ENCODE measurements around the gene CLCN7.

Gene CLCN7, protein sequence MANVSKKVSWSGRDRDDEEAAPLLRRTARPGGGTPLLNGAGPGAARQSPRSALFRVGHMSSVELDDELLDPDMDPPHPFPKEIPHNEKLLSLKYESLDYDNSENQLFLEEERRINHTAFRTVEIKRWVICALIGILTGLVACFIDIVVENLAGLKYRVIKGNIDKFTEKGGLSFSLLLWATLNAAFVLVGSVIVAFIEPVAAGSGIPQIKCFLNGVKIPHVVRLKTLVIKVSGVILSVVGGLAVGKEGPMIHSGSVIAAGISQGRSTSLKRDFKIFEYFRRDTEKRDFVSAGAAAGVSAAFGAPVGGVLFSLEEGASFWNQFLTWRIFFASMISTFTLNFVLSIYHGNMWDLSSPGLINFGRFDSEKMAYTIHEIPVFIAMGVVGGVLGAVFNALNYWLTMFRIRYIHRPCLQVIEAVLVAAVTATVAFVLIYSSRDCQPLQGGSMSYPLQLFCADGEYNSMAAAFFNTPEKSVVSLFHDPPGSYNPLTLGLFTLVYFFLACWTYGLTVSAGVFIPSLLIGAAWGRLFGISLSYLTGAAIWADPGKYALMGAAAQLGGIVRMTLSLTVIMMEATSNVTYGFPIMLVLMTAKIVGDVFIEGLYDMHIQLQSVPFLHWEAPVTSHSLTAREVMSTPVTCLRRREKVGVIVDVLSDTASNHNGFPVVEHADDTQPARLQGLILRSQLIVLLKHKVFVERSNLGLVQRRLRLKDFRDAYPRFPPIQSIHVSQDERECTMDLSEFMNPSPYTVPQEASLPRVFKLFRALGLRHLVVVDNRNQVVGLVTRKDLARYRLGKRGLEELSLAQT

DNA sequence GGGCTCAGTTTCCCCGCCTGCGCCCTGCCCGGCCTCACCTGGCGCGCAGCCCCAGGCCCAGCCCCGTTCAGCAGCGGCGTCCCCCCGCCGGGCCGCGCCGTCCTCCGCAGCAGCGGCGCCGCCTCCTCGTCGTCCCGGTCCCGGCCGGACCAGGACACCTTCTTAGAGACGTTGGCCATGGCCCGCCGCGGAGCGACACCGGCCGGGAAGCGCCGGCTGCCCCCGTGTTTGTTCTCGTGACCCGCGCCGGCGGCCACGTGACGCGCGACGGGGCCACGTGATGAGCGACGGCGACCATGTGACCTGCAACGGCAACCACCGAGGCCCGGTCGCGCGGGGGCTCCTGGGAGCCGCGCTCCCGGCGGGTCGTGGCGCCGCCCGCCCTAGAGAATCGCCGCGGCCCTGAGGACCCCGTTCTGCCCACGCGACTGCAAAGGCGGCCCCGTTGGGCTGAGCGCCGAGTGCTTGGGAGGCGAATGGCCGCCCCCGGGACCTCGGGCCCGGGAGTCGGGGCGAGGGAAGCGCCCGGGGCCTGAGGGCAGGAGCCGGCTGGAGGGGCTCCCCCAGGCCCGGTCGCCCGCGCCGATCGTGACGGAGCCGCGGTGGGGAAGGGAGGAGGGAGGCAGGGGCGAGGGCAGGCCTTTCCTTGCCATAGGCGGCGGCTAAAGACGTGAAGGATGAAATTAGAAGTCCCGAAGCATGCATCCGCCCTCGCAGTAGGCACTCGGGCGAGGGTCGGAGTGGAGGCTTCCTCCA is at the start of gene CLCN7:
Gene CLCN7 (minus strand): TSS at position 233 of the 756 bp plus-strand sequence. CDS start 54 bp downstream, at position 179.
- Mint-ChIP-seq H3K36me3 (ENCODE audit: low read depth) (no peaks in the 10 kb centered on the region), H3K27me3 (no peaks in the 10 kb centered on the region), H3K4me1 (ENCODE audit: low read depth) (peaks cover 43% of the 10 kb centered on the region), H3K9me3 (no peaks in the 10 kb centered on the region), H3K27ac (peak within 1 kb of the TSS; percentile 92), H3K4me3 (peak within 1 kb of the TSS; percentile 86)

DNA sequence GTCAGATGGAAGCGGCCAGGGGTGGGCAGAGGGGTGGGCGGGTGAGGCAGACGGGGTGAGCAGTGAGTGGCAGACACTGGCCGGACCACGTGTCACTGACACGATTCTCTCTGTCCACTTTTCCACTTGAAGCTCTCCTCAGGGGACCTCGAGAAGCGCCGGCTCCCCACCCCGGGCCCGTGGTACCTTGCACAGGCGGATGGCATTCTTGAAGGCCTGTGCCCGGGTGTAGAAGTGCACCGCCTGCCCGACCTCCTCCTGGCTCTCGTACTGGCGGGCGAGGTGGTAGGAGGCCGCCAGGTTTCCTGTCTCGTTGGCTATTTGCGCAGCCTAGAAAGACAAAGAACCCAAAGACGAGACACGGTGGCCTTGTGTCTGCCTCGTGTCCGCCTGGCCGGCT is 49.5 kb upstream of the CLCN7 start:
- Mint-ChIP-seq H3K4me1 (ENCODE audit: low read depth) (peaks cover 9% of the 10 kb centered on the region), H3K27ac (no peak overlapping the region), H3K9me3 (no peaks in the 10 kb centered on the region), H3K27me3 (no peaks in the 10 kb centered on the region), H3K36me3 (ENCODE audit: low read depth) (no peaks in the 10 kb centered on the region), H3K4me3 (no peak overlapping the region)

DNA sequence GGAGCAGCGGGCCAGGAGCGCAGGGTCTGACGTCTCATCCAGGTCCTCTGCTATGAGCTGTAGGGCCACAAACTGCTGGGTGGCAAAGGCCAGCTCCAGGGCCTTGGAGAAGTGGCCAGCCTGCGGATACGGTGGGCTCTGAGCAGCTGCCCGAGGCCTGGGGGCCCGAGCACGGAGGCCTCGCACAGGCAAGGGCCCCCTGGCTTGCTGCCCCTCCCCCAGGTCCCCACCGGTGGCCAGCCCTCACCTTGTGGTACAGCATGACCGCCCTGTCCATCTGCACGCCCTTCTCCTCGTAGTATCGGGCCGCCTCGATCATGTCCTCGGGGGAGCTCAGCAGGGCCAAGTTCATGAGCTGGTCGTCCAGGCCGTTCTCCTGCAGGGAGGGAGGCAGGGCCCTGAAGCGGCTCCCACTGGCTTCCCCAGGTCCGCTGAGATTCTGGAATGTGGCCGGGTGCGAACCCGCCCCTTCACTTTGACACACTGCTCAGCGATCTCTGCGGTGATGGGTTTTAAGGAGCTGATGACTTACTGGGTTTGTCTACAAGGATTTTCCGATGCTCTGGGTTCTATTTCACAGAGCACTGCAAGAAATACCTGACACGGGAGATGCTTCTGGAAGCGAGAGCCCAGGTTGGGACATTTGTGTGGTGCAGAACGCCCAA is 48.9 kb upstream of the CLCN7 start:
- H3K27ac Mint-ChIP-seq: no peak overlapping the region
- peaks cover 9% of the 10 kb centered on the region for H3K4me1 Mint-ChIP-seq (ENCODE audit: low read depth)
- H3K27me3 Mint-ChIP-seq: no peaks in the 10 kb centered on the region

DNA sequence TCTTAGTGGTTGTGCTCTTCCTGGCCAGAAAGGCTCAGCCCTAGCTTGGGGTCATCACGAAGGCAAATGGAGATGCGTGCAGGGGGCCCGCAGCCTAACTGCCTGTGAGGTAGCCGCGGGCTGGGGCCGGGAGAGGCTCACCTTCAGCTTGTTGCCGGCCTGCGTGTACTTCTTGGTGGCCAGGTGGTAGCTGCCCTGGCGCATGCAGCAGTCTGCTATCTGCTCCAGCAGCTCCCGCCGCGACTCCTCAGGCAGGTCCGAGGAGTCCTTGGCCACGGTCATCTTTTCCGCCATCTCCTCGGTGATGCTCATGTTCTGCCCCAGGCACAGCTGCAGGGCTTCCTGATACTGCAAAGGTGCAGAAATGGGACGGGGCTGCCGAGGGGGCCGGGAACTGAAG is 45.6 kb upstream of the CLCN7 start:
- H3K9me3 Mint-ChIP-seq: no peaks in the 10 kb centered on the region
- H3K4me3 Mint-ChIP-seq: no peak overlapping the region
- no peaks in the 10 kb centered on the region for H3K36me3 Mint-ChIP-seq (ENCODE audit: low read depth)
- no peaks in the 10 kb centered on the region for H3K27me3 Mint-ChIP-seq
- no peaks in the 10 kb centered on the region for H3K4me1 Mint-ChIP-seq (ENCODE audit: low read depth)
- H3K27ac Mint-ChIP-seq: no peak overlapping the region

More for the DNA sequence above, 48.9 kb upstream of the CLCN7 start:
- Mint-ChIP-seq H3K36me3 (ENCODE audit: low read depth) (no peaks in the 10 kb centered on the region), H3K4me3 (no peak overlapping the region), H3K9me3 (no peaks in the 10 kb centered on the region)

DNA sequence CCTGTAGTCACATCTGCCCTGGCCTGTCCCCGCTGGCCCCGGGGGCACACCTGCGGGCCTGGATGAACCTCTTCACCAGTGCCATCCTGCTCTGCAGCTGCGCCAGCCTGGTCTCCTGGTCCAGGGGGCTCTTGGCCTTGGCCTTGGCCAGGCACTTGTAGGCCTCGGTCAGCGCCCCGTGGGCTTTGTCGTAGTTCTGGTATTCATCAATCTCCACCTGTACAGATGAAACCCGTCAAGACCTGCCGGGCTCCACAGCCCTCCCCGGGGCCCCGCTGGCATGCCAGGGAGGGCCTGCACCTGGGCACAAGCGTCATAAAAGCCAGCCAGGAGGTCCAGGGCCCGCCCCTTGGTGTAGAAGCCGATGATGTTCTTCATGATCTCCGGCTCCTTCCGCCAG is 45.0 kb upstream of the CLCN7 start:
- no peaks in the 10 kb centered on the region for H3K9me3 Mint-ChIP-seq
- no peak overlapping the region for H3K4me3 Mint-ChIP-seq
- no peaks in the 10 kb centered on the region for H3K4me1 Mint-ChIP-seq (ENCODE audit: low read depth)
- peaks cover 3% of the 10 kb centered on the region for H3K36me3 Mint-ChIP-seq (ENCODE audit: low read depth)
- H3K27me3 Mint-ChIP-seq: no peaks in the 10 kb centered on the region
- H3K27ac Mint-ChIP-seq: no peak overlapping the region

DNA sequence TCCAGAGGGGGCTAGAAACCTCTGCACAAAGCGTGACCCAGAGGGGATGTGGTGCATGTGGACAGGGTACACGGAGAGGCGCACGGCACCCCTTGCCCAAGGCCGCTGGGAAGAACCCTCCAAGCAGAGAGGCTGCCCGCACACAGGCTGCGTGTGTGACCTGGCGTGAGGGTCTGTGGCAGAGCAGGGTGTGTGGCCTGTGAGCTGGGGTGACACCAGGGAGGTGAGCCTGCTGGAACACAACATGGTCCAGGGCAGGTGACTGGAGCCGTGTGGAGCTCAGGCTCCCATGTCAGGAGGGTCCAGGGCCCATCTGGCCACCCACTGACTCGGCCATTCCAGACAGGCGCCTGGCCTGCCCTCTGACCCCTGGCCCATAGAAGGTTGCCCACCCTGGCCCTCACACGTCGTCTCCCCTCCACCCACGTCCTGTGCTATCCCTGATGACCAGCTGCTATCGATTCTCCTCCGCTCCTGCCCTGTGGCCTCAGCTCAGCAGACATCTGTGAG is 43.9 kb upstream of the CLCN7 start:
- Mint-ChIP-seq H3K36me3 (ENCODE audit: low read depth) (peaks cover 3% of the 10 kb centered on the region), H3K4me1 (ENCODE audit: low read depth) (no peaks in the 10 kb centered on the region), H3K27ac (no peak overlapping the region), H3K27me3 (no peaks in the 10 kb centered on the region), H3K4me3 (no peak overlapping the region), H3K9me3 (no peaks in the 10 kb centered on the region)

DNA sequence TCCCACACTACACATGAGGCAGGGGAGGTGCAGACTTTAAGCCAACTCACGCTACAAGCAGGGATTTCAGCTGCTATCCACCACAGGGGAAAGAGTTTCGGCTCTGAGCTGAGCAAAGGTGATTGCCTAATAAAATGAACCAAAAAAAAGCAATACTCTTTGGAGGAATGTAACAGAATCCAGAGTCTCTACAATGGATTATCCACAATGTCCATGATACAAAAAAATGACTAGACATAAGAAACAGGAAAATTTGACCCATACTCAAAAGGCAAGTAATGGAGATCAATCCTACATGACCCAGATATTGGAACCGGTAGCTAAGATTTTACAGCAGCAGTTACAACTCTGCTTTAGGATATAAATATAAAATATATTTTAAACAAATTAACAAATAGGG is 39.7 kb upstream of the CLCN7 start:
- no peaks in the 10 kb centered on the region for H3K27me3 Mint-ChIP-seq
- H3K27ac Mint-ChIP-seq: no peak overlapping the region
- H3K36me3 Mint-ChIP-seq (ENCODE audit: low read depth): peaks cover 10% of the 10 kb centered on the region
- H3K4me1 Mint-ChIP-seq (ENCODE audit: low read depth): no peaks in the 10 kb centered on the region
- H3K4me3 Mint-ChIP-seq: no peak overlapping the region
- H3K9me3 Mint-ChIP-seq: no peaks in the 10 kb centered on the region

DNA sequence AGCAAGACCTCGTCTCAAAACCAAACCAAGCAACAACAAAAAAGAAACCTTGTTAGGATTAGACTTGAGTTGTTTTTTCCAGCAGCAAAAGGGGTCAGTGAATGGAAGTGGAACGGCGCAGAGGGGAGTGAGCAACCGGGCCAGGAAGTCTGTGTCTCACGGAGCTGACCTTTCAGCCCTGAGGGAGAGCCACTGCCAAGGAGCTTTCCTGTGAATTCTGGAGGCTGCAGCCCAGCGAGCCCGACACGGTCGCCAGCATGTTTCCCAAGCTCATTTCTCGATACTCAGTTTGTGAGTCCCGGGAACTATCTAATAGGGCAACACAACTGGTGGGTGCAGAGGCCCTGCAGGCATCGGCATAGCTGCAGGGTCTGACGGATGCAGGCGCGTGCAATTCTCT is 37.9 kb upstream of the CLCN7 start:
- Mint-ChIP-seq H3K4me1 (ENCODE audit: low read depth) (no peaks in the 10 kb centered on the region), H3K27ac (no peak overlapping the region), H3K27me3 (no peaks in the 10 kb centered on the region), H3K36me3 (ENCODE audit: low read depth) (peaks cover 12% of the 10 kb centered on the region), H3K9me3 (no peaks in the 10 kb centered on the region), H3K4me3 (no peak overlapping the region)

DNA sequence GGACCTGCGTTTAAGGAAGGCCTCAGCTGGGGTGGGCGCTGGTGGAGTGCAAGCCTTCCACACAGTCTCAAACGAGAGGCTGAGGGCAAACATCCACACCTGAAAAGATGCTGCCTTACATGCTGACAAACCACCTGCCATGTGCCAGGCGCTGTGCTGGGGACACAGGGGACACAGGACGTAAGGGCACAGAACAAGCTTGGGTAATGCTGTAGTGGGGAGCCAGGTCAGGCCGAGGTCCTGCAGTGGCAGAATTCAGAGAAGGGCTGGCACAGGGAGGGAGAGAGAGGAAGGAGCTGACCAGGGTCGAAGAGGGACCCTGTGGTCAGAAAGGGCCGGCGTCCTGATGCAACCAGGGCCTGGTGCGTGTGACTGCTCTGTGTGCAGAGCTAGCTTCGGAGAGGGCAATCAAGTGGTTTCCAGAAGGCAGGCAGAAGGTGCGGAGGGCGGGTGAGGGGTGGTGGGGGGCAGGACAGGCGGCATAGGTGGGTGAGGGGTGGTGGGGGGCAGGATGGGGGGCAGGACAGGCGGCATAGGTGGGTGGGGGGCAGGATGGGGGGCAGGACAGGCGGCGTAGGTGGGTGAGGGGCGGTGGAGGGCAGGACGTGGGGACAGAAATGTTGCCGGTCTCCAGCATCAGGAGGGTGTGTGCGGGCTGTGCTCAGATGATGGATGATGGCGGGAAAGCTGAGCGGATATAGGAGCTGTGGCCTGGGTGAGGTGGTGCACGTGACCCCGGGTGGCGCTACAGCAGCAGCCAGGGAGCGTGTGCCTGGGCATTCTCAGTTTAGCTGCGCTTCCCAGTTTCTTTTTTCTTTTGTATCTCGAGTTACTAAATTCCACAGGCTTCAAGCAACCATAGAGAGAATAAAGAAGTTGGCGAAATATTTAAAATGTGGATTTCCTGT is 37.1 kb upstream of the CLCN7 start:
- Mint-ChIP-seq H3K4me1 (ENCODE audit: low read depth) (no peaks in the 10 kb centered on the region), H3K27me3 (no peaks in the 10 kb centered on the region), H3K9me3 (no peaks in the 10 kb centered on the region), H3K4me3 (no peak overlapping the region), H3K27ac (no peak overlapping the region), H3K36me3 (ENCODE audit: low read depth) (peaks cover 17% of the 10 kb centered on the region)

DNA sequence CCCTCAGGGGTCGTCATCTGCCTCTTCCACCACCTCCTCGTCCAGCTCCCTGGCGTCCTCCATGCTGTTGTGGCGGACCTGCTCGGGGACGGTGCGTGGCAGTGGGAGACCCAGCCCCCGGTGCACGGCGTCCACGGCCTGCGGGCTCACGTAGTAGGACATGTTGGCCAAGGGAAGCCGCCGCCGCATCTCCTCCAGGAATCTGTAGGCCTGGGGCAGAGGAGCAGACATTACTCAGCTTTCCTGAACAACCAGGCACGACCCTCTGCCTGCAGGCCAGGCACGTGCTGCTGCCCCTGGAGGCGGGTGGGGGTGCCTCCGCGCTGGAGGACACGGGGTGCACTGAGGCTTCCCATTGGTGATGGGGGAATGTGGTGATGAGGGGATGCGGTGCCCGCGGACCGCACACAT is 36.1 kb upstream of the CLCN7 start:
- Mint-ChIP-seq H3K9me3 (no peaks in the 10 kb centered on the region), H3K4me3 (no peak overlapping the region), H3K27ac (no peak overlapping the region), H3K36me3 (ENCODE audit: low read depth) (peaks cover 17% of the 10 kb centered on the region), H3K27me3 (no peaks in the 10 kb centered on the region), H3K4me1 (ENCODE audit: low read depth) (no peaks in the 10 kb centered on the region)

DNA sequence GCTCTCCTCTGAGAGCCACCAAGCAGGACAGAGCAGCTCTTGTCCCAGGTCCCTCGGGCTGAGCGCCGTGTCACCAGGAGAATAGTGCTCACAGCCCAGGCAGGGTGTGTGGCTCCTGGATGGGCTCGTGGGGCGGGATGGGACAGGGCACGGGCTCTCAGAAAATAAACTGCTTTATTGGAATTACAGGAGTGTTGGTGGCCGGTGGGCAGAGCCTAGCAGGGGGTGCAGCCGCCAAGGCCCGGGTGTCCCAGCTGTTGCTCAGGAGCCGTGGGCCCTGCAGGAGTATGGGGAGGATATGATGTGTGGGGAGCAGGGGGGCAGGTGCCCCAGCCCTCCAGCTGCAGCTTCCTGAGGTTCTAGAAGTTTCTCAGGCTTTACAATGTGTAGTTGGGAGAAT is 35.4 kb upstream of the CLCN7 start:
- Mint-ChIP-seq H3K4me1 (ENCODE audit: low read depth) (no peaks in the 10 kb centered on the region), H3K27ac (no peak overlapping the region), H3K27me3 (no peaks in the 10 kb centered on the region), H3K36me3 (ENCODE audit: low read depth) (peaks cover 17% of the 10 kb centered on the region), H3K9me3 (no peaks in the 10 kb centered on the region), H3K4me3 (no peak overlapping the region)

DNA sequence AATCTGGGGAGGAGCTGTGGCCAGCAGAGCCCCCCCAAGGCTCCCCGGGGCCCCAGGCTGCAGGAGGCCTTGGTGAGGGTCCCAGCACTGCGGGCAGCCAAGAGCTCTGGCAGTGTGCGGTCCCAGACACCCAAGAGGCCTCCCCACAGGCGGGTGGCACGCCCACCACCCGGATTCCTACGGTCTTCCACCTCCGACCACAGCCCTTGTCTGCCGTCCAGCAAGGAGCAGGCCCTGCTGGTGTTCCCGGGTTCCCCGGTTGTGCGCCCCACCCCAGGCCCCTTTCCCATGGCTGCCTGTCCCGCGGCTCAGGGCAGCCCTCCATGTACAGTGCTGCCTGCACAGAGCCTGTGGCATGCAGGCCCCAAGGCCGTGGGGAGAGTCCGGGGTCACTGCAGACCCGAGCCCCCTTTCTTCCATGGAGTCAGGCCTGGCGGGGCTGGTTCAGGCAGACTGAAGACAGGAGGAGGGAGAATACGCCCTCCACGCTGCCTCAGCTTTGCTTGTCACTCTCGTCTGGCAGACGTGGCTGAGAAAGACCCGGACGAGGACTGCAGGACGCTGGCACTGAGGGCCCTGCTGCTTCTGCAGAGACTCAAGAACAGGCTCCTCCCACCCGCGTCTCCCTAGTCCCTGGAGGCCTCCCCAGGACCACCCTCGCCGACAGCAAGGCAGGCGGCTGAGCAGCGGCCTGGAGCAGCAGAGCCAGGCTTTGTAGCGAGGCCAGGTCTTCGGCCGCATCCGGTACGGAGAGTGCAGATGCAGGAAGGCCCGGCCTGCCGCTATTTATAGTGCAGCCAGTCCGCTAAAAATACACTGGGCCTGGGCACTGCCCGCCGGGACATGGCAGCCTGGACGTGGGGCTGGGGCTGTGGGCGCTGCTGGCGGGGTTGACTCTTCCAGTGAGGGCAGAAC is 34.7 kb upstream of the CLCN7 start:
- H3K4me1 Mint-ChIP-seq (ENCODE audit: low read depth): no peaks in the 10 kb centered on the region
- H3K36me3 Mint-ChIP-seq (ENCODE audit: low read depth): peaks cover 14% of the 10 kb centered on the region
- H3K27me3 Mint-ChIP-seq: no peaks in the 10 kb centered on the region
- no peak overlapping the region for H3K4me3 Mint-ChIP-seq
- H3K9me3 Mint-ChIP-seq: no peaks in the 10 kb centered on the region
- H3K27ac Mint-ChIP-seq: no peak overlapping the region
